ENCODE results near the gene LAMC3. TPM values are rescaled to one million over a fixed set of nuclear protein-coding genes. Genes with fewer than 3 reads are reported as not detected.

LAMC3 gene
- polyA plus RNA-seq, 1 of the 3 experiments (the other 2 are of a cell fraction), result 0.07 TPM

- H3K27ac ChIP-seq (ENCODE audit: low read depth in 2 of 2, low read length in 1 of 2), result no peak overlapping the region
- no peaks in the 10 kb centered on the region for H3K9me3 ChIP-seq
- no peak overlapping the region for H3K4me2 ChIP-seq
- peaks cover 22% of the 10 kb centered on the region for H3K27me3 ChIP-seq (ENCODE audit: insufficient read depth)
- no peaks in the 10 kb centered on the region for H3F3A ChIP-seq (replicated peaks; ENCODE audit: insufficient read depth)
- TF ChIP-seq RXRA (IDR thresholded peaks at IDR 0.05; ENCODE audit: borderline replicate concordance, low read depth) (no peak), RFX5 (IDR thresholded peaks at IDR 0.05; ENCODE audit: low read length) (no peak), CHD2 (IDR thresholded peaks at IDR 0.05; ENCODE audit: low read length, partially characterized antibody) (no peak)
- TF ChIP-seq, protein P1, sequence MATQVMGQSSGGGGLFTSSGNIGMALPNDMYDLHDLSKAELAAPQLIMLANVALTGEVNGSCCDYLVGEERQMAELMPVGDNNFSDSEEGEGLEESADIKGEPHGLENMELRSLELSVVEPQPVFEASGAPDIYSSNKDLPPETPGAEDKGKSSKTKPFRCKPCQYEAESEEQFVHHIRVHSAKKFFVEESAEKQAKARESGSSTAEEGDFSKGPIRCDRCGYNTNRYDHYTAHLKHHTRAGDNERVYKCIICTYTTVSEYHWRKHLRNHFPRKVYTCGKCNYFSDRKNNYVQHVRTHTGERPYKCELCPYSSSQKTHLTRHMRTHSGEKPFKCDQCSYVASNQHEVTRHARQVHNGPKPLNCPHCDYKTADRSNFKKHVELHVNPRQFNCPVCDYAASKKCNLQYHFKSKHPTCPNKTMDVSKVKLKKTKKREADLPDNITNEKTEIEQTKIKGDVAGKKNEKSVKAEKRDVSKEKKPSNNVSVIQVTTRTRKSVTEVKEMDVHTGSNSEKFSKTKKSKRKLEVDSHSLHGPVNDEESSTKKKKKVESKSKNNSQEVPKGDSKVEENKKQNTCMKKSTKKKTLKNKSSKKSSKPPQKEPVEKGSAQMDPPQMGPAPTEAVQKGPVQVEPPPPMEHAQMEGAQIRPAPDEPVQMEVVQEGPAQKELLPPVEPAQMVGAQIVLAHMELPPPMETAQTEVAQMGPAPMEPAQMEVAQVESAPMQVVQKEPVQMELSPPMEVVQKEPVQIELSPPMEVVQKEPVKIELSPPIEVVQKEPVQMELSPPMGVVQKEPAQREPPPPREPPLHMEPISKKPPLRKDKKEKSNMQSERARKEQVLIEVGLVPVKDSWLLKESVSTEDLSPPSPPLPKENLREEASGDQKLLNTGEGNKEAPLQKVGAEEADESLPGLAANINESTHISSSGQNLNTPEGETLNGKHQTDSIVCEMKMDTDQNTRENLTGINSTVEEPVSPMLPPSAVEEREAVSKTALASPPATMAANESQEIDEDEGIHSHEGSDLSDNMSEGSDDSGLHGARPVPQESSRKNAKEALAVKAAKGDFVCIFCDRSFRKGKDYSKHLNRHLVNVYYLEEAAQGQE (IDR thresholded peaks at IDR 0.05; ENCODE audit: low read depth, low read length), result no peak
- WGBS (ENCODE audit: low lambda C conversion rate), result 87% methylated on average over 4 of the region's 6 CpGs
- H4K20me1 ChIP-seq (ENCODE audit: insufficient read depth), result no peaks in the 10 kb centered on the region
- H3K9ac ChIP-seq, result no peak overlapping the region
- no peaks in the 10 kb centered on the region for H3K4me1 ChIP-seq (ENCODE audit: control insufficient read depth in 1 of 2, insufficient read depth in 2 of 2, low read depth in 1 of 2, low read length in 1 of 2)
- no peaks in the 10 kb centered on the region for H3K79me2 ChIP-seq (ENCODE audit: insufficient read depth)
- DNase-seq, result no peak
- no peak overlapping the region for H2AFZ ChIP-seq (ENCODE audit: low read depth)
- CTCF ChIA-PET, result interaction anchor here (1.3 kb wide), 1 partner anchor 74 kb away, joined by 3 read pairs; no protein-coding TSS in a partner anchor
- POLR2A ChIA-PET, result interaction anchor here (1.1 kb wide), 1 partner anchor 10 kb away, joined by 3 read pairs; no protein-coding TSS in a partner anchor
- no peaks in the 10 kb centered on the region for H3K36me3 ChIP-seq (replicated peaks in 1 of 2; ENCODE audit: control insufficient read depth in 1 of 2, insufficient read depth in 2 of 2, low read length in 1 of 2)
- no peak overlapping the region for H3K4me3 ChIP-seq (ENCODE audit: low read depth in 2 of 2, low read length in 1 of 2)
- no peaks in the 10 kb centered on the region for H3K9me2 ChIP-seq
Measured at GRCh38 chr9:130972277-130972956, 36.6 kb upstream of the LAMC3 start.

DNA sequence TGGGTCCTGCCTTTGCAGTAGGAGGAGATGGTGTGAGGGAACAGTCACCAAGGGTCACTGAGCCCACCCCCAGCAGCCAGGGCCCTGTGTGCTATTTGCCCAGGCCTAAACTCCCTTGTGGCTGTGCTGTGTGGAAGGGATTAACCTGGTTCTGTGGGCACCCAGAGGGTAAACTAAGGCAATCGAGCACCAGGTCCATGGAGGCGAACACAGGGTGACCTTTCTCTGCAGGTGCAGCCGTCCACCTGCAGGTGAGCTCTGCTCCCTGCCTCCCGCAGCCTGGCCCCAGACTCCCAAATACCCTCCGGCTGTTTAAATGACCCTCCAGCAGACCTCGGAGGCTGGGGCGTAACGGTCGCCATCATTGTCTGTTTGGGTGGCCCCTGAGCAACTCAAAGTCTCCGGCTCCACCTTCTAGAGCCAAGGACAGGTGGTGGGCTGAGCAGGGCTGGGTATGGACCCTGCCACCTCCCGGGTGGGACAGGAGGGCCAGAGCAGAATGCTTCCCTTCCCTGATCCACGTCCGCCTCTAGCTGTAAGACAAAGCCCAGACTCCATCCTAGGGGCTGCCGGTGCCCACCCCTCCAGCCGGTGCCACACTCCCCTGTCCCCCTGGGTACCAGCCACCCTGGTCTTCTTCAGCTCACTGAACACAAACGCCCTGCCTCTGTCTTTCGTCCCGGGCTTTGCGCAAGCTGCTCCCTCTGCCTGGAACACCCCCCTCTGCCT lies 35.9 kb upstream of the LAMC3 start:
- Histone ChIP-seq H3K79me2 (ENCODE audit: insufficient read depth) (no peaks in the 10 kb centered on the region), H3K9ac (no peak overlapping the region), H3K4me2 (no peak overlapping the region), H3K4me3 (ENCODE audit: low read depth in 2 of 2, low read length in 1 of 2) (no peak overlapping the region), H3K36me3 (replicated peaks in 1 of 2; ENCODE audit: control insufficient read depth in 1 of 2, insufficient read depth in 2 of 2, low read length in 1 of 2) (no peaks in the 10 kb centered on the region), H3K27me3 (ENCODE audit: insufficient read depth) (peaks cover 22% of the 10 kb centered on the region), H4K20me1 (ENCODE audit: insufficient read depth) (no peaks in the 10 kb centered on the region), H2AFZ (ENCODE audit: low read depth) (no peak overlapping the region), H3K4me1 (ENCODE audit: control insufficient read depth in 1 of 2, insufficient read depth in 2 of 2, low read depth in 1 of 2, low read length in 1 of 2) (no peaks in the 10 kb centered on the region; a peak in 1 of 4 replicates), H3K9me2 (no peaks in the 10 kb centered on the region), H3K27ac (ENCODE audit: low read depth in 2 of 2, low read length in 1 of 2) (no peak overlapping the region), H3K9me3 (no peaks in the 10 kb centered on the region), H3F3A (replicated peaks; ENCODE audit: insufficient read depth) (no peaks in the 10 kb centered on the region)
- POLR2A ChIA-PET, result interaction anchor here (1.1 kb wide), 1 partner anchor 10 kb away, joined by 3 read pairs; no protein-coding TSS in a partner anchor
- DNase-seq, result no peak
- CTCF ChIA-PET, result interaction anchor here (0.8 to 2.1 kb wide), 5 partner anchors 11 to 103 kb away, joined by 3 to 10 read pairs (median 4); no protein-coding TSS in a partner anchor
- TF ChIP-seq EZH2phosphoT487 (IDR thresholded peaks at IDR 0.05; ENCODE audit: borderline replicate concordance, low read depth), result no peak
- 73% methylated on average over 13 of the region's 19 CpGs for WGBS (ENCODE audit: low lambda C conversion rate)

Data from SK-N-SH (cell line).